HG03196 (cell line): ENCODE data around the gene CHST8.
"Not testable (repeated sequence)": the region's sequence is repeated elsewhere in the genome, so short reads cannot be mapped to it uniquely, and the experiment has no call there.

Experiments
- ATAC-seq: cut with Tn5 transposase; IDR thresholded peaks from one replicate; pipeline ENCODE4 v1.9.1; 2021; ENCODE audit not compliant: unreplicated experiment

The CHST8 gene

GRCh38 chr19:33621811-33622504 is at the start of gene CHST8:
CHST8 (plus strand) TSS chr19:33621953; CDS start chr19:33689262, 67,309 bp downstream.
- no peak for ATAC-seq

- no peak for ATAC-seq
Measured at GRCh38 chr19:33572929-33573328, 48.8 kb upstream of the CHST8 start.

- no peak for ATAC-seq
Measured at GRCh38 chr19:33574824-33575223, 46.9 kb upstream of the CHST8 start.

GRCh38 chr19:33578697-33579096 is 43.1 kb upstream of the CHST8 start:
- ATAC-seq = no peak

GRCh38 chr19:33580026-33580644 is 41.6 kb upstream of the CHST8 start:
- no peak for ATAC-seq

GRCh38 chr19:33580645-33581037 is 41.1 kb upstream of the CHST8 start:
- ATAC-seq = no peak

GRCh38 chr19:33582914-33583313 is 38.8 kb upstream of the CHST8 start:
- ATAC-seq = no peak

GRCh38 chr19:33587150-33587549 is 34.6 kb upstream of the CHST8 start:
- ATAC-seq = no peak

GRCh38 chr19:33590224-33590623 is 31.5 kb upstream of the CHST8 start:
- no peak for ATAC-seq

- no peak for ATAC-seq
Measured at GRCh38 chr19:33595783-33596182, 26.0 kb upstream of the CHST8 start.

- ATAC-seq = no peak
Measured at GRCh38 chr19:33601583-33601982, 20.2 kb upstream of the CHST8 start.

GRCh38 chr19:33602576-33603204 is 19.1 kb upstream of the CHST8 start:
- ATAC-seq = no peak

- no peak for ATAC-seq
Measured at GRCh38 chr19:33603377-33603776, 18.4 kb upstream of the CHST8 start.

GRCh38 chr19:33604651-33605050 is 17.1 kb upstream of the CHST8 start:
- no peak for ATAC-seq

- not testable (repeated sequence) for ATAC-seq
Measured at GRCh38 chr19:33605803-33606295, 15.9 kb upstream of the CHST8 start.

GRCh38 chr19:33606556-33606955 is 15.2 kb upstream of the CHST8 start:
- ATAC-seq = no peak

- ATAC-seq = no peak
Measured at GRCh38 chr19:33609353-33609752, 12.4 kb upstream of the CHST8 start.

- ATAC-seq = no peak
Measured at GRCh38 chr19:33610588-33610987, 11.2 kb upstream of the CHST8 start.

- no peak for ATAC-seq
Measured at GRCh38 chr19:33612928-33613619, 8.7 kb upstream of the CHST8 start.

- no peak for ATAC-seq
Measured at GRCh38 chr19:33613620-33614000, 8.1 kb upstream of the CHST8 start.

GRCh38 chr19:33616346-33616745 is 5.4 kb upstream of the CHST8 start:
- no peak for ATAC-seq

GRCh38 chr19:33616857-33617256 is 4.9 kb upstream of the CHST8 start:
- ATAC-seq = no peak
